Measurements from ENCODE around the gene PLA2G2E.
"Not testable (repeated sequence)": the region's sequence is repeated elsewhere in the genome, so short reads cannot be mapped to it uniquely, and the experiment has no call there.

Gene PLA2G2E

DNA sequence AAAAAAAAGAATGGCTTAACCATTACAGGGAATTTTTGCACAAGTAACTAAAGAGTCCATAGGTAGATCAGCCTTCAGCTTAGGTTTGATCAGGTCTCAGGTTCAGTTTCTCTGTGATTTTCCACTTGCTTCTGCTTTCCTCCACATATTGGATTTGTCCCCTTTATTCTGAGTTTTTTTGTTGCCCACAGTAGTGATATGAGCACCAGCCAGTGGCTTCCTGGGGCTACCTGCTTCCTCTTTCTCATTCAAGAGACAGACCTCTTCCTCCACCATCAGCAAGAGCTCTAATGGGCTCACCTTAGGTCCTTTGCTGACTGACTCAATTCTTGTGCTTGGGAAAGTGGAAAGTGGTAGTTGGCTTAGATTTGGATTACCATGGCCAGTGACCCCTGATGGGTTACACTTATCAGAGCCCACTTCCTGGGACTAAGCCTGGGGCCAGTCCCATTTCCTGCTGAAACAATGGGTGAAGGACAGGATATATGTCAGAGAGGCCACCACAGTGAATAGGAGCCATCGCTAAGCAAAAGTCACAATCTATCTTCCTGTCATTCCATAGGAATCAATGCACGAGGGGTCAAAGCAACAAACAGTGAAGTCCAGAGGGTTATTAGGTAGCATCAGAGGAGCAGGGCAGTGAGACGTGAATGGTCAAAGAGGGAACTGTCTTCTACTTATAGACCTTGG lies 12.8 kb upstream of the PLA2G2E start:
- FAIRE-seq (no peak), DNase-seq (ENCODE audit: insufficient read length, low spot score) (no peak)
- TF ChIP-seq SPI1 (IDR thresholded peaks at IDR 0.05; ENCODE audit: low read depth, low read length) (peak; percentile 39; the same call in 1 of the 2 replicates), PAX5 (IDR thresholded peaks at IDR 0.05; ENCODE audit: insufficient read depth, low read length, severe bottlenecking) (no peak), POLR2AphosphoS5 (IDR thresholded peaks at IDR 0.05; ENCODE audit: low read depth, low read length) (no peak), POLR2A (IDR thresholded peaks at IDR 0.05; ENCODE audit: low read depth, low read length) (no peak)

DNA sequence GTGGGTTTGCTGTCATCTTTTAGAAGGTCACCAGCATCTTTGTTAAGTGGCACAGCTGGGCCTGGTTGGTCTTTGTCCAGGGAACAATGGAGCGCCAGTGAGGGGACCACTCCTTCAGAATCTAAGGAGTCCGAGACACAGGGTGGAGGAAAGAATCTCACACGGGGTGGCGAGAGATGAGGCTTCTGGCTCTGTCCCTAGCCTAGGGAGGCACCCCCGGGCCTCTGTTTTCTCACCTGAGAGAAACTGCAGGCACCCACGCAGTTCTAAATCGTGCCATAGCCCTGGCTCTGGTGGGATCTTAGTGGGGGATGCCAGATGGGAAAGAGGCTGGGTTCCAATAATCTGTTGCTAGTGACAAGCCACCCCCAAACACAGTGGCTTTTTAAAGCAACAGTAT lies 10.9 kb upstream of the PLA2G2E start:
- no peak for TF ChIP-seq TAF1 (IDR thresholded peaks at IDR 0.05; ENCODE audit: low read depth, low read length)
- no peak for TF ChIP-seq POLR2A (IDR thresholded peaks at IDR 0.05; ENCODE audit: low read depth, low read length)
- no peak for TF ChIP-seq PAX5 (IDR thresholded peaks at IDR 0.05; ENCODE audit: insufficient read depth, low read length, severe bottlenecking)
- TF ChIP-seq SPI1 (IDR thresholded peaks at IDR 0.05; ENCODE audit: low read depth, low read length), result no peak
- no peak for TF ChIP-seq POU2F2 (IDR thresholded peaks at IDR 0.05; ENCODE audit: low read depth, low read length)
- TF ChIP-seq POLR2AphosphoS5 (IDR thresholded peaks at IDR 0.05; ENCODE audit: low read depth, low read length), result no peak
- DNase-seq (ENCODE audit: insufficient read length, low spot score) (no peak), FAIRE-seq (no peak)

DNA sequence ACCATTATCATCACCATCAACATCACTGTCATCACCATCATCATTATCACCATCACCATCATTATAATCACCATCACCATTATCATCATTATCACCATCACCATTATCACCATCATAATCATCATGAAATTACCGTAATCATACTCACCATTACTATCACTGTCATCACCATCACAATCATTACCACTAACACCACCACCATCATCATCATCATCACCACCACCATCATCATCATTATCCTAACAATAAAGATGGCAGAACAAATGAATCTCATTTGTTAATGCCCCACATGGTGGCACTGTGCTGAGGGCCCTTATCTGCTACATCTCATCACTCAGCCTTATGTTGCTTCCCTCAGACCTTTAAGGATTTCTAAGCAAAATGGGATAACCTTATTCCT lies 9.4 kb upstream of the PLA2G2E start:
- no peak for TF ChIP-seq POU2F2 (IDR thresholded peaks at IDR 0.05; ENCODE audit: low read depth, low read length)
- no peak for TF ChIP-seq POLR2A (IDR thresholded peaks at IDR 0.05; ENCODE audit: low read depth, low read length)
- no peak for TF ChIP-seq PAX5 (IDR thresholded peaks at IDR 0.05; ENCODE audit: insufficient read depth, low read length, severe bottlenecking)
- TF ChIP-seq TAF1 (IDR thresholded peaks at IDR 0.05; ENCODE audit: low read depth, low read length), result no peak
- no peak for TF ChIP-seq SPI1 (IDR thresholded peaks at IDR 0.05; ENCODE audit: low read depth, low read length)
- TF ChIP-seq POLR2AphosphoS5 (IDR thresholded peaks at IDR 0.05; ENCODE audit: low read depth, low read length), result no peak
- DNase-seq (ENCODE audit: insufficient read length, low spot score) (no peak), FAIRE-seq (no peak)

DNA sequence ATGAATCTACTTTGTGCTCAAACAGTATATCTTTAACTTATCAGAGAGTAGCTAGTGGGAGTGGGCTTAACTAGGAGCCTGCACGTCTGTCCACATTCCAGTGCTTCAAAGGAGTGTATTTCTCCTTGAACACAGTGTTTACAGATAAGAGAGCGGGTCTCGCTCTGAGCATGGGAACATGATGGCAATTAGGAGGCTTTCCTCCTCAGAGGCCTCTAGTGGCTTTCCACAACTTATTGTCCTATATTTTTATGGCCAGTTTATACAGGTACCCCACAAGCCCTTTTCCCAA lies 3.7 kb upstream of the PLA2G2E start:
- not testable (repeated sequence) for DNase-seq (ENCODE audit: insufficient read length, low spot score); FAIRE-seq

DNA sequence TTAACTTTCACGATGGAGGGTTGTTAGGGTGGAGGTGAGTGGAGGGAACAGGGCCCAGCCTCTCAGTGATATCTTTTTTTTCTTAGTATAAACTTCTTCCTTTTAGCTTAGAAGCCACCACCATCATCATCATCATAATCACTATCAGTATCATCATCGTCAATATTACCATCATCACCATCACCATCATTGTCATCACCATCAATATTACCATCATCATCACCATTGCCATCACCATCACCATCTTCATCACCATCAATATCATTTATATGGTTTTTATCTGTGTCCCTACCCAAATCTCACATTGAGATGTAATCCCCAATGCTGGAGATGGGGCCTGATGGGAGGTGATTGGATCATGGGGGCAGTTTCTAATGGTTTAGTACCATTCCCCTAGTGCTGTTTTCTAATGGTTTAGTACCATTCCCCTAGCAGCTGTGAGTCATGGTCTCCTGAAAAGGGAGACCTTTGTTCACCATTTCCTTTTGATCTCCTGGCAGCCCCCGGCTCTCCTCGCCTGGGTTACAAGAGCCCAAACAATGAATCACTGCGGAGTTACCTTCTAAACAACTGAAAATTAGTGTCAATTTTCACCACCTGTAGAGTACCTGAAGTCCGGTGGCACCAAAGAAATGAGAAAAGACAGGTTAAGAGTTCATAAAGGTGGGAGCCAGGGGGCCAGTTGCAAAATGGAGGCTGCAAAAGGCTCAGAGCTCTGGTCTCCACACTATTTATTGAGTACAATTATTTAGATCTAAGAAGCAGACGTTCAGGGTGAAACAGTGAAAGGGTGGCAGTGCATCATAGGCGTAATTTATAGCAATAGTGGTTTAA lies 3.1 kb upstream of the PLA2G2E start:
- DNase-seq (ENCODE audit: insufficient read length, low spot score) (no peak), FAIRE-seq (no peak)
- no peak for TF ChIP-seq TAF1 (IDR thresholded peaks at IDR 0.05; ENCODE audit: low read depth, low read length)

DNA sequence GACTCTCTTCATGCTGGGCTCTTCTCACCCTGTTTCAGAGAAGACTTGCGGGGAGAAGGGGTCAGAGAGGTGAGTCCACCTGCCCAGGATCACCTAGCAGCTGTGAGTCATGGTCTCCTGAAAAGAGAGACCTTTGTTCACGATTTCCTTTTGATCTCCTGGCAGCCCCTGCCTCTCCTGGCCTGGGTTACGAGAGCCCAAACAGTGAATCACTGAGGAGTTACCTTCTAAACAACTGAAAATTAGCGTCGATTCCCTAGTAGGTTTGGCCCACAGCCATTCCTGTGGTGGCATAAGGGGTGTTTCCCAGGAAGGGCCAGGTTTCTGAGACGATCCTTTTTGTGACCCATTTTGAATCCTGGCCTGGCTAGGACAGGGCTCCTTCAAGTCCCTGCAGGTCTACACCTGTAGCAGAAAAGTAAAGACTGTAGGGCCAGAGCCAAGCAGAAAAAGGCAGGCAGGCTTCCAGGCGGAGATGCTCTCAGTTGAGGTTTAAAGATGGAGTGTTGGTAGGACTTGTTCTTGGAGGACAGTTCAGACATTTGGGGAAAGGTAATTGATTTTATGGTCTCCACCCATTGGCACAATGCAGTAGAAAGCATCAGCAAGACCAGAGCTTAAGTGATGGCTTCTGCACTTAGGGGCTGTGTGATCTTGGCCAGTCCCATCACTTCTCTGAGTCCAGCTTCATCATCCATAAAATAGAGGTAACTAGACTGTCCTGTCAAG lies 2.1 kb upstream of the PLA2G2E start:
- DNase-seq (ENCODE audit: insufficient read length, low spot score), result no peak
- TF ChIP-seq POLR2AphosphoS5 (IDR thresholded peaks at IDR 0.05; ENCODE audit: low read depth, low read length) (no peak), SPI1 (IDR thresholded peaks at IDR 0.05; ENCODE audit: low read depth, low read length) (no peak), POU2F2 (IDR thresholded peaks at IDR 0.05; ENCODE audit: low read depth, low read length) (no peak)

DNA sequence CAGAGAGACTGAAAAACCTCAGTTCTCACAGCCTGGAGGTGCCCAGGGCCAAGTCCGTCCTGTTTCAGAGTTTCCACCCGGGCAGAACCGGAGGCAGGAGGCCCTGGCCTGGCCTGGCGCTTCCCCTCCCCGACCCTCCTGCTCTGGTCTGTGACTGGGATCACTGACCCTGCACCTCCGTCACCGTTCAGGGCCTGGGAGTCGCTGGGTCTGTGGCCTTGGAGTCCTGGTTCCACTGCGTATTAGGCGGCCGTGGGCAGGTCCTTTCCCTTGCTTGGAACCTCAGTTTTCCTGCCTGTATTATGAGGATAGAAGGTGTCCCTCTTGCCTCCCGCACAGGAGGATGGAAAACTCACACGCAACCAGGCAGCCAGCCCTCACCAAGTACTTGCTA lies 533 bp upstream of the PLA2G2E start:
- TF ChIP-seq POLR2A (IDR thresholded peaks at IDR 0.05; ENCODE audit: low read depth, low read length), result no peak
- TF ChIP-seq POU2F2 (IDR thresholded peaks at IDR 0.05; ENCODE audit: low read depth, low read length), result no peak
- no peak for TF ChIP-seq SPI1 (IDR thresholded peaks at IDR 0.05; ENCODE audit: low read depth, low read length)
- TF ChIP-seq POLR2AphosphoS5 (IDR thresholded peaks at IDR 0.05; ENCODE audit: low read depth, low read length), result no peak
- TF ChIP-seq TAF1 (IDR thresholded peaks at IDR 0.05; ENCODE audit: low read depth, low read length), result no peak
- FAIRE-seq (no peak), DNase-seq (ENCODE audit: insufficient read length, low spot score) (no peak)

More for the DNA sequence above, 2.1 kb upstream of the PLA2G2E start:
- FAIRE-seq, result no peak

DNA sequence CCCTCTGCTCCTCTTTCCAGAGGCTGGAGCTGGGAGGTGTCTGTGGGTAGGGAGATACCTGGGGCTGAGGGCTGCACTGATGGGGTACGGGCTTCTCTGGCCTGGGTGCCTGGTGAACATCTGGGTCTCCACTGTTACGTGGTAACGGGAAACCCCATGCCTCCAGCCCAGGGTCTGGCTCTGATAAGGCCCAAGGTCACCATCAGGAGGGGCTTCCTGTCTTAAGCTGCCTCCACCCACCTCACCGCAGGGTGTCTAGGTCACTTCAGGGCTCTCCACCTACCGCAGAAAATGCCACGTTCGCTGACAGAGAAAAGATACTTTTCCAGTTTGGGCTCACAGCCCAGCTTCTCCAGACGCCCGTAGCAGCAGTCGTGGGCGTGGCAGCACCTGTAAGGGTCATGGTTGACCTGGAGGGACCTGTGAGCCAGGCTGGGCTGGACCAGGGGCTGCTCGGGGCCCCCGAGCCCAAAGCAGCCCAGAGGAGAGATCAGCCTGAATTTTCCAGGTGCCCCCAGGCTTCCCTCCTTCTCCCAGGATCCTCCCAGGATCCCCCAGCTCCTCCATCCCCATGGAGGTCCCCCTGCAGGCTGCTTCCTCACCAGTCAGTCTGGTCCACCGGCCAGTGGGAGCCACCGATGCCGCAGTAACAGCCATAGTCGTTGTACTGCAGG lies 1.3 kb downstream of the PLA2G2E start:
- DNase-seq (ENCODE audit: insufficient read length, low spot score) (no peak), FAIRE-seq (no peak)
- no peak for TF ChIP-seq PAX5 (IDR thresholded peaks at IDR 0.05; ENCODE audit: insufficient read depth, low read length, severe bottlenecking)
- TF ChIP-seq POU2F2 (IDR thresholded peaks at IDR 0.05; ENCODE audit: low read depth, low read length), result no peak

DNA sequence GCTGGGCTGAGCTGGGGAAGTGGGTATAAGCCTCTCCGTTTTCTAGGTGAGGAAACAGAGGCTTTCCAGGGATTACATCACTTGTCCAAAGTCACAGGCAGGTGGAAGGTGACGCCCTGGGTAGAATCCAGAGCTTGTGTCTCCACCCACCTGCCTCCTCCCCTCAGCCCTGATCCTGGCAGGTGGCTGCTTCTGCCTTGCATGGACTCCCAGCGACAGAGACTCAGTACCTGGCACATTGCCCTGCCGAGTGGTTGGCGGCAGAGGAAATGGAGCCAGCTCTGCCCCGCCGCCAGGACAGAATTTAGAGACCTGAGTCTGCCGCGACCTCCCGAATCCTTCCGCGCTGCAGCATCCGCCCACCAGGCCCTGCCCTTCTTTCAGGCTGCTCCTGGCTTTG lies 2.1 kb downstream of the PLA2G2E start:
- TF ChIP-seq POU2F2 (IDR thresholded peaks at IDR 0.05; ENCODE audit: low read depth, low read length) (no peak), TAF1 (IDR thresholded peaks at IDR 0.05; ENCODE audit: low read depth, low read length) (no peak), PAX5 (IDR thresholded peaks at IDR 0.05; ENCODE audit: insufficient read depth, low read length, severe bottlenecking) (no peak), POLR2A (IDR thresholded peaks at IDR 0.05; ENCODE audit: low read depth, low read length) (no peak), POLR2AphosphoS5 (IDR thresholded peaks at IDR 0.05; ENCODE audit: low read depth, low read length) (no peak), SPI1 (IDR thresholded peaks at IDR 0.05; ENCODE audit: low read depth, low read length) (no peak)
- FAIRE-seq (no peak), DNase-seq (ENCODE audit: insufficient read length, low spot score) (no peak)

DNA sequence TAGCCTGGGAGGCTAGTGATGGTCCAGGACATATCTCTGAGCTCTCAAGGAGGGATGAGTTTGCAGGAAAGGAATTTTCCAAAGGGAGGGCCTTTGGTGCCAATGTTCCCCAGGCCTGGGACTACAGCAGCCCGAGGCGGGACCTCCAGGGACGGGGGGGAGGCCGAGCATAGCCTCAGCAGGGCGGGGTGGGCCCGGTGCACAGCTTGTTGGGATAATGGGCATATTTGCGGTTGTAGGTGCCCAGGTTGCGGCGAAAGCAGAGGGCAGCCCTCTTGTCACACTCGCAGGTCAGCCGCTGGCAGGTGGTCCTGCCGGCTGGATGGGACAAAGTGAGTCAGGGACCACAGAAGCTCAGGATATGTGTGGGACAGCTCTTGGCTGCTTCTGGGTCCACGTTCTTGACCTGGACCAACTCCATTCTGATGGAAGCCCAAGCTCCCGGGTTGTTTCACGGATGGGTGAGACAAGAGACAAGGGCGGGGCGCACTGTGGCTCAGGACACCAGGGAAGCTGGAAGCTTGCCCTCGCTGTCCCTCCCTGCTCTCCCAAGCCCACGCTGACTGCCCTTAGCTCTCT lies 3.2 kb downstream of the PLA2G2E start:
- TF ChIP-seq POLR2A (IDR thresholded peaks at IDR 0.05; ENCODE audit: low read depth, low read length), result no peak
- TF ChIP-seq SPI1 (IDR thresholded peaks at IDR 0.05; ENCODE audit: low read depth, low read length), result no peak
- TF ChIP-seq POLR2AphosphoS5 (IDR thresholded peaks at IDR 0.05; ENCODE audit: low read depth, low read length), result no peak
- no peak for TF ChIP-seq TAF1 (IDR thresholded peaks at IDR 0.05; ENCODE audit: low read depth, low read length)
- TF ChIP-seq PAX5 (IDR thresholded peaks at IDR 0.05; ENCODE audit: insufficient read depth, low read length, severe bottlenecking), result no peak
- TF ChIP-seq POU2F2 (IDR thresholded peaks at IDR 0.05; ENCODE audit: low read depth, low read length), result no peak
- FAIRE-seq (no peak), DNase-seq (ENCODE audit: insufficient read length, low spot score) (no peak)

Measured in GM12891 (cell line).